SH-SY5Y (cell line): ENCODE results near the gene FBXL12.

Source experiments
- GATA2 ChIP-seq: IDR thresholded peaks from 2 replicates; pipeline ENCODE4 v1.6.1; 2011; ENCODE audit warnings: mild to moderate bottlenecking, low read depth, low read length
- GATA3 ChIP-seq: IDR thresholded peaks from 2 replicates; pipeline ENCODE4 v1.6.1; 2011; ENCODE audit warnings: low read depth, mild to moderate bottlenecking, low read length, moderate library complexity

Gene FBXL12

DNA sequence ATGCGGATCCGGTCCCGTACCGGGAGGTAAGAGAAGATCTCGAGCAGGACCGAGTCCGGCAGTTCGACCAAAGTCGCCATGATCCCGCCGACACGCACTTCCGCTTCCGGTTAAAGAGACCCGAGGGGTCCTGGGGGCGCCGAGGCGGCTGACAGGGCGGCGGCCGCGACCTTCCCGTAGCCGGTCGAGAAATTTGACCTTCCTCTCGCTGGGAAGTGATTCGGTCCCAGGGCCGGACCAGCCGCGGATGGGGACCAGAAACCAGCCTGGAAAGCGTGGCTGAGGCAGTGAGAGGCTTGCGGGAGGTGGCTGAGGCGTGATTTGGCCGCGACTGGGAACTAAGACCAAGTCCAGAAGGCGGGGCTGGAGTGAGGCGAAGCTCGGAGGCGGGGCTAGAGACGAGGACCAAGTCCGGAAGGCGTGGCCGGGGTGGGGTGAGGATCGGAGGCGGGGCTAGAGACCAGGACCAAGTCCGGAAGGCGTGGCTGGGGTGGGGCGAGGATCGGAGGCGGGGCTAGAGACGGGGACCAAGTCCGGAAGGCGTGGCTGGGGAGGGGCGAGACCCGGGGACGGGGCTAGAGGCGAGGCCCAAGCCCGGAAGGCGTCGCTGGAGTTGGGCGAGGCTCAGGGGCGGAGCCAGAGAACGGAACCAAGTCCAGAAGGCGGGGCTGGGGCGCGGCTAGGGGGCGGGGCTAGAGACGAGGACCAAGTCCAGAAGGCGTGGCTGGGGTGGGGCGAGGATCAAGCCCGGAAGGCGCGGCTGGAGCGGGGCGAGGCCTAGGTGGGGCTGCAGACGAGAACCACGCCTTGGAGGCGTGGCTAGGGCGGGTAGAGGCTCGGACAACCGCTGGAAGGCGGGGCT, at the start of gene FBXL12:
TSS of gene FBXL12 (minus strand) at position 346 of the 862 bp plus-strand sequence. CDS start at position 80, 266 bp downstream.
- TF ChIP-seq GATA2 (no peak), GATA3 (no peak)

DNA sequence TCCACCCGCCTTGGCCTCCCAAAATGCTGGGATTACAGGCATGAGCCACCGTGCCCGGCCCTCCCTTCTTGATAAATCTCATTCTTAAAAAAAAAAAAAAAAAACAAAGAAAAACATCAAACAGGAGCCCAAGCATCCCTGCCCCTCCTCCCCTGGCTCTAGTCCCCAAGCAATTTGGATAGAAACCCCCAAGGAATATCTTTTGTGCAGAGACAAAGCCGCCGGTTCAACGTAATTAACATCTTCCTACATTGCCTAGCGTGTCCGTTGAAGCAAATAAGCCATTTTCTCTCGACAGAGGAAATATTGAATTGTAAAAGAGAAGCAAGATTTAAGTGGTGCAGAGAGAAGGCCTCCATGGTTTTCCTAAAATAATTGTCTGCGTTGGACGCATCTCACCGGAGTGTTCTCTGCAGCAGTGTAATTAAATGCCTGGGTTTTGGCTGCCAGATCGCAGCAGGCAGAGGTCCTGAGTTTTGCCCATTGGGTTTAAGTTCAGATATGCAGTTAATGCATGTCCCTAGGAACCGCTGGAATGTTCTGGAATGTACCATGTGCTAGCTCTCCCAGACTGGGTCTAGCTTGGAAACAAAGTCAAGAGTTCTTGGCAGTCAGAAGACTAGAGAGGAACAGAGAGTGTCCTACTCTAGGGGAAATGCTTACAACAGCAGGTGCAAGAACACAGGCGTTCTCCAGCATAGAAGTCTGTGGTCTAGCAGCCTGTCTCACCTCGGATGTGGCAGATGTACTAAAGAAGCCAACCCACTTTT, 47.0 kb upstream of the FBXL12 start:
- no peak for TF ChIP-seq GATA2
- TF ChIP-seq GATA3 = no peak

DNA sequence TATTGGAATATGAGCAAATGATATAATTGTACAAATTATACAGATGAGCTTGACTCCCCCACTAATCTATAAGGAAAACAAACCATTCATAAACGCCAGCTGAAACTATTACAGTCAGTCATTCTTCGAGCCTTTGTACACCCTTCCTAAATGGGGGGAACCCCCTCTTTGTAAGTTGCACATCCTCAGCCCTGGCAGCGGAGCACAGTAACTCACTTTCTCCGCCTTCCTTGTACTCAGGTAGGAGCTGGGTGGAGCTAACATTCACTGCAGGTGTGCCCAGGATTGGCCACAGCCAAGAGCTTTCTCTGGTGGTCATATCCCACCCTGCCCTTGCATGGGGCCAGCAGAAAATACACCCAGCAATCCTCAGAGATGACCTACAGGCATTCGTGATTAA, 44.9 kb upstream of the FBXL12 start:
- TF ChIP-seq GATA3 (no peak), GATA2 (no peak)

- TF ChIP-seq GATA2 (no peak), GATA3 (no peak)
Measured at GRCh38 chr19:9862938-9863337, 44.1 kb upstream of the FBXL12 start.

- TF ChIP-seq GATA2 (no peak), GATA3 (no peak)
Measured at GRCh38 chr19:9861503-9861902, 42.6 kb upstream of the FBXL12 start.

GRCh38 chr19:9860407-9860806, 41.5 kb upstream of the FBXL12 start:
- TF ChIP-seq GATA2 = no peak
- TF ChIP-seq GATA3 = no peak

- TF ChIP-seq GATA3 (no peak), GATA2 (no peak)
Measured at GRCh38 chr19:9858766-9859165, 39.9 kb upstream of the FBXL12 start.

- TF ChIP-seq GATA2 (no peak), GATA3 (no peak)
Measured at GRCh38 chr19:9857920-9858746, 39.3 kb upstream of the FBXL12 start.

- TF ChIP-seq GATA2 (no peak), GATA3 (no peak)
Measured at GRCh38 chr19:9857076-9857721, 38.3 kb upstream of the FBXL12 start.

DNA sequence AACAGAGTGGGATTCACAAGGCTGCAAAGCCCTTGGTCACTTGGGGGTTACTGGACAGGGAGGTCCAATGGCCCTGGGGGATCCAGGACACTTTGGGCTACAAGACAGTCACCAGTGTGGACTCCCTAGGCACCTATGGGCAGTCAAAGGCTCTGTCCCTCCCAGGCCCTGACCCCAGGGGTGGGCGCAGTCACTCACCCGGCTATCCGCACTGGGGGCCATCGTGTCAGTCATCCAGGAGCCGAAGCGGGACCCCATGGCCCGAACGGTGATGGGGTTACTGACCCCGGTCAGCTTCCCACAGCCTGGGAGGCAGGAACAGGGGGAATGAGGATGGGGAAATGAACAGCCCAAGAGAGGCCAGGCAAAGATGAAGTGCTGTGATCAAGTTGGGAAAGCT, 37.7 kb upstream of the FBXL12 start:
- TF ChIP-seq GATA3 = no peak
- no peak for TF ChIP-seq GATA2

DNA sequence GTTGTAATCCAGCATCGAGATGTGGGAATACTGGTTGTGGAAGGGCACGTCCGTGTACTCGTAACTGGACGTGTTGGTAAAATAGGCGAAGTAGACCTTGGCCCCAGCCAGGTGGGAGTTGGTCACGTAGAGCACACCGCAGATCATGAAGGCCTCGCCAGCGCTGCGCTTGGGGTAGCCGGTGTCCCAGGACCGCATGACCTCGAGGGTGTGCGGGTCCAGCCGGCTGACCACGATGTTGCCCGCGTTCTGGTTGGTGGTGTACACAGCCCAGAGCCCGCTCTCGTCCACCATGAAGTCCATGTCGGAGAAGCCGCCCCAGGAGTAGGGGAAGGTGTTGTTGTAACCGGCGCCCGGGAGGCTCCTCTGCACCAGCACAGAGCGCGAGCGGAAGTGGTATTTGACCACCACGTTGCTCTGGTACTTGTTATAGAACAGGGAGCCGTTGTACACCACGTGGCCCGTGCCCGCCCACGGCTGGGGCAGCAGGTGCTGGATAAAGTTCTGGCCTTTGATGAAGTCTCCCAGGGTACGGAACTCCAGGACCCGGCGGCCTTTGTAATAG, 35.5 kb upstream of the FBXL12 start:
- no peak for TF ChIP-seq GATA2
- TF ChIP-seq GATA3 = no peak

DNA sequence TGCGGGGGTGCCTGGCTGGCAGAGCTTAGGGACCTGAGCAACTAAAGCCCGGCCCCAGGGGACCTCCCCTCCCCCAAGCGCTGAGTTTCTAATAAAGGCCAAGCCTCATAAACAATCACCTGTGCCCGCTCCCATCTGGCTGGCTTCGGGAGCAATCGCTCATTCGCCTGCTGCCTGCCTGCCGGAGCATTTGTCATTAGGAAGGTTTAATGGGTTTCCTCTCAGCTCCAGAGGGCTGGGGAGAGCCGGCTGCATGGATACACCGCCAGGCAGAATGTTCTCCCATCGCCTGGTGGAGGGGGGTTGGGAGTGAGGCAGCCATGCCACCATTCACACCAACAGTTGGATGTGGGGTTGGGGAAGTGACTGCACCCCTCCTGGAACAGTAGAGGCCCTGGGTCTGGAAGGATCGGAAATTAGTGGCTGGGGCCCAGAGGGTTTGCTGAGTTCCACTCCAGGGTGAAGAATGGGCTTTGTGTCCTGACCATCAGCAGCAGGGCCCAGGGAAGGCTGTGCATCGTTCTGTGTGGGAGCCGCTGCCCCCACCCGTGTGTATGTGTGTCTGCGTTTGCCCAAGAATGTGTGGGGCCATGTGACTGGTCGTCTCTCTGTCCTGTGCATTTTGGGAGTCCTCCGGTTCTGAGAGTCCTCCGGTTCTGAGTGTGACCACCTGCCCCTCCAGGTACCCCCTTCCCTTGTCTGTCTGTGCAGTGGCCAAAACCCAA, 31.5 kb upstream of the FBXL12 start:
- TF ChIP-seq GATA3 = no peak
- TF ChIP-seq GATA2 = no peak

DNA sequence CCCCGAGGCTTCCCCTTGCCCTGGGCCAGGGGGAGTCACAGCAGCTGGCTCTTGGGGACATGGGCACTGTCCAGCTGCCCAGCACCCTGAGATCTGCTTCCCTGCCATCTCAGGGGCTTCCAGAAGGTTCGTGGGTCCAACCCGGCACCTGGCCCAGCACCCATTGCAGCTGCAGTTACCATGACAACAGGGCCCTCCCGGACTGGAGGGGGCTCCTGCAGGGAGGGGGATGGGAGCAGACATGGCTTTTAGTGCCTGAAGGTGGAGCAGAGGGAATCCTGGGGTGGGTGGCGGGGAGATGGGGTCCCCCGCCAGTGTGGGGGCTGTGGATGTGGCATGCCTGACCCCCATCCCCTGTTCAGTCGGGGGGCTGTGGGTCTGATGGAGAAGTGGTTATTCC, 30.9 kb upstream of the FBXL12 start:
- no peak for TF ChIP-seq GATA3
- TF ChIP-seq GATA2 = no peak
